Osteoblast (primary cell): ENCODE measurements around the gene LIPM. TPM values are rescaled to one million over a fixed set of nuclear protein-coding genes. Genes with fewer than 3 reads are reported as not detected.

Experiments
- DNase-seq: peaks from one replicate; pipeline ENCODE4 v3.0.0; 2011; ENCODE audit warnings: low spot score, mixed read lengths; ENCODE audit not compliant: insufficient read length; ENCODE audit errors: missing footprints
- H2AFZ ChIP-seq: 2 replicates; pipeline ENCODE4 v1.6.0; 2011; ENCODE audit warnings: mild to moderate bottlenecking, low read length
- H3K27ac ChIP-seq: 2 replicates; pipeline ENCODE4 v1.5.1; 2011; ENCODE audit warnings: mild to moderate bottlenecking, low read depth, low read length, moderate library complexity
- H3K27me3 ChIP-seq: 2 replicates; pipeline ENCODE4 v1.6.0; 2012; ENCODE audit warnings: mild to moderate bottlenecking, control low read depth, inconsistent platforms, low read length, moderate library complexity; ENCODE audit not compliant: insufficient read depth
- H3K36me3 ChIP-seq: 2 replicates; pipeline ENCODE4 v1.5.1; 2011; ENCODE audit warnings: mild to moderate bottlenecking, low read length, control low read depth, moderate library complexity; ENCODE audit not compliant: insufficient read depth
- H3K4me1 ChIP-seq: 2 replicates; pipeline ENCODE4 v1.5.1; 2011; ENCODE audit warnings: mild to moderate bottlenecking, low read length, control low read depth, moderate library complexity; ENCODE audit not compliant: insufficient read depth
- H3K4me2 ChIP-seq: 2 replicates; pipeline ENCODE4 v1.6.0; 2011; ENCODE audit warnings: mild to moderate bottlenecking, low read length; ENCODE audit not compliant: insufficient read depth
- H3K4me3 ChIP-seq: fragments of 200-600 bp; sonication (generic); 3 replicates; pipeline ENCODE4 v1.5.1; 2012; ENCODE audit warnings: mild to moderate bottlenecking, low read length, inconsistent platforms; ENCODE audit not compliant: insufficient read depth
- H3K79me2 ChIP-seq: 2 replicates; pipeline ENCODE4 v1.6.0; 2012; ENCODE audit warnings: mild to moderate bottlenecking, low read length, control low read depth, inconsistent platforms; ENCODE audit not compliant: insufficient read depth
- H3K9me3 ChIP-seq: 2 replicates; pipeline ENCODE4 v1.5.1; 2011; ENCODE audit warnings: low read depth, low read length, control low read depth
- H4K20me1 ChIP-seq: 2 replicates; pipeline ENCODE4 v1.6.0; 2012; ENCODE audit warnings: mild to moderate bottlenecking, low read length, control low read depth; ENCODE audit not compliant: insufficient read depth
- CTCF ChIP-seq: IDR thresholded peaks from 2 replicates; pipeline ENCODE4 v1.5.1; 2011; ENCODE audit warnings: mild to moderate bottlenecking, low read depth, low read length, moderate library complexity; ENCODE audit errors: extremely low read depth
- total RNA-seq: library from RNA; depleted of rRNA; stranded (reverse); fragments of >200 nt; gene quantifications from 2 replicates; pipeline ENCODE4 v1.2.3, GENCODE V29; 2012

LIPM gene
- total RNA-seq, 1 donor: not detected

GRCh38 chr10:88866454-88866853, 63.9 kb downstream of the LIPM start:
- H3K4me2 ChIP-seq: no peak overlapping the region
- DNase-seq: no peak
- H3K36me3 ChIP-seq: no peaks in the 10 kb centered on the region
- no peaks in the 10 kb centered on the region for H4K20me1 ChIP-seq
- H2AFZ ChIP-seq: no peak overlapping the region
- H3K79me2 ChIP-seq: no peaks in the 10 kb centered on the region
- no peak overlapping the region for H3K4me3 ChIP-seq
- H3K27ac ChIP-seq: no peak overlapping the region
- TF ChIP-seq CTCF: no peak
- H3K9me3 ChIP-seq: no peaks in the 10 kb centered on the region
- H3K27me3 ChIP-seq: peaks cover 3% of the 10 kb centered on the region
- H3K4me1 ChIP-seq: peaks cover 4% of the 10 kb centered on the region

GRCh38 chr10:88870089-88870488, 67.6 kb downstream of the LIPM start:
- Histone ChIP-seq H4K20me1 (no peaks in the 10 kb centered on the region), H3K4me3 (no peak overlapping the region), H3K27me3 (no peaks in the 10 kb centered on the region), H3K79me2 (no peaks in the 10 kb centered on the region), H3K4me2 (no peak overlapping the region), H3K27ac (no peak overlapping the region), H3K9me3 (no peaks in the 10 kb centered on the region), H3K4me1 (peaks cover 4% of the 10 kb centered on the region), H3K36me3 (no peaks in the 10 kb centered on the region), H2AFZ (no peak overlapping the region)
- no peak for DNase-seq
- TF ChIP-seq CTCF: no peak

Other genes starting within 250 kb of the LIPM start
- gene RNLS, start 219.4 kb upstream of the LIPM start, total RNA-seq: 22.4 and 23.0 TPM in 2 replicates
- under 0.01 TPM in 2 replicates for gene LIPJ, start 216.0 kb upstream of the LIPM start, total RNA-seq
- not detected in 2 replicates for gene LIPF, start 138.3 kb upstream of the LIPM start, total RNA-seq
- gene LIPK, start 96.5 kb upstream of the LIPM start, total RNA-seq: not detected in 2 replicates
- not detected in 2 replicates for gene LIPN, start 42.7 kb upstream of the LIPM start, total RNA-seq
- gene ANKRD22, start 49.1 kb downstream of the LIPM start, total RNA-seq: under 0.01 TPM in 2 replicates
- gene STAMBPL1, start 77.5 kb downstream of the LIPM start, total RNA-seq: 10.3 and 11.6 TPM in 2 replicates
- 501 and 855 TPM in 2 replicates for gene ACTA2, start 150.0 kb downstream of the LIPM start, total RNA-seq
- 49.6 and 62.5 TPM in 2 replicates for gene FAS, start 188.1 kb downstream of the LIPM start, total RNA-seq